K562 (cell line): ENCODE results near the gene AAK1.

Experiments
- CTCF ChIP-seq, 3 experiments: IDR thresholded peaks in 2 of 3; conservative IDR thresholded peaks in 1 of 3; 2 replicates each; pipeline ENCODE4 v1.5.1; 2011 to 2012; ENCODE audit warnings: low read length in 3 of 3, mild to moderate bottlenecking in 3 of 3, control low read depth in 2 of 3, improper control_type of control experiment in 1 of 3, inconsistent platforms in 1 of 3, low read depth in 1 of 3, mixed read lengths in 1 of 3, moderate library complexity in 1 of 3; ENCODE audit not compliant: insufficient read depth in 2 of 3
- EP300 ChIP-seq: IDR thresholded peaks from 2 replicates; pipeline ENCODE4 v1.6.1; 2012; ENCODE audit warnings: low read length, improper control_type of control experiment
- EZH2 ChIP-seq: IDR thresholded peaks from 2 replicates; pipeline ENCODE4 v1.6.1; 2012; ENCODE audit warnings: low read depth, mild to moderate bottlenecking, inconsistent platforms, low read length, borderline replicate concordance
- POLR2A ChIP-seq: fragments of 450-650 bp; conservative IDR thresholded peaks from 2 replicates; pipeline ENCODE4 v1.6.1; 2016
- SREBF2 ChIP-seq: sonication (generic); formaldehyde crosslinking; IDR thresholded peaks from 2 replicates; pipeline ENCODE4 v1.4.0; 2020; ENCODE audit warnings: mild to moderate bottlenecking, missing genetic modification reagents
- TAF7 ChIP-seq: fragments of 450-650 bp; IDR thresholded peaks from 2 replicates; pipeline ENCODE4 v1.6.1; 2016; ENCODE audit warnings: missing genetic modification characterization, missing compliant biosample characterization
- ZNF274 ChIP-seq: IDR thresholded peaks from 2 replicates; pipeline ENCODE4 v1.6.1; 2011; ENCODE audit warnings: low read depth, mild to moderate bottlenecking, low read length, moderate library complexity, borderline replicate concordance
- ZNF655 ChIP-seq: fragments of 250-450 bp; sonication (Bioruptor Pico); IDR thresholded peaks from 2 replicates; pipeline ENCODE4 v1.5.0; 2021
- TF ChIP-seq, protein P1 (sequence below): sonication (generic); formaldehyde crosslinking; IDR thresholded peaks from 2 replicates; pipeline ENCODE4 v1.4.0; 2020; ENCODE audit warnings: mild to moderate bottlenecking, missing genetic modification reagents

GRCh38 chr2:69493268-69493667 is 150.3 kb downstream of the AAK1 start:
- TF ChIP-seq, protein P1, sequence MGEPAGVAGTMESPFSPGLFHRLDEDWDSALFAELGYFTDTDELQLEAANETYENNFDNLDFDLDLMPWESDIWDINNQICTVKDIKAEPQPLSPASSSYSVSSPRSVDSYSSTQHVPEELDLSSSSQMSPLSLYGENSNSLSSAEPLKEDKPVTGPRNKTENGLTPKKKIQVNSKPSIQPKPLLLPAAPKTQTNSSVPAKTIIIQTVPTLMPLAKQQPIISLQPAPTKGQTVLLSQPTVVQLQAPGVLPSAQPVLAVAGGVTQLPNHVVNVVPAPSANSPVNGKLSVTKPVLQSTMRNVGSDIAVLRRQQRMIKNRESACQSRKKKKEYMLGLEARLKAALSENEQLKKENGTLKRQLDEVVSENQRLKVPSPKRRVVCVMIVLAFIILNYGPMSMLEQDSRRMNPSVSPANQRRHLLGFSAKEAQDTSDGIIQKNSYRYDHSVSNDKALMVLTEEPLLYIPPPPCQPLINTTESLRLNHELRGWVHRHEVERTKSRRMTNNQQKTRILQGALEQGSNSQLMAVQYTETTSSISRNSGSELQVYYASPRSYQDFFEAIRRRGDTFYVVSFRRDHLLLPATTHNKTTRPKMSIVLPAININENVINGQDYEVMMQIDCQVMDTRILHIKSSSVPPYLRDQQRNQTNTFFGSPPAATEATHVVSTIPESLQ = no peak
- TF ChIP-seq EP300 (no peak), ZNF655 (CRISPR knock-in tag) (no peak), ZNF274 (no peak), POLR2A (no peak), TAF7 (tag) (no peak), SREBF2 (CRISPR knock-in tag) (no peak), EZH2 (no peak), CTCF (IDR thresholded peaks at IDR 0.05 in 2 of 3, conservative IDR thresholded peaks at IDR 0.05 in 1 of 3; ENCODE audit: insufficient read depth in 2 of 3, low read depth in 1 of 3, low read length in 3 of 3) (peak in 1 of 3 experiments; percentile 23; a peak in 2 of 6 replicates)
